ENCODE measurements around the gene RRBP1. TPM values are rescaled to one million over a fixed set of nuclear protein-coding genes. Genes with fewer than 3 reads are reported as not detected.

RRBP1 gene
- total RNA-seq, 1 donor from 2014 or later: 459 TPM

GRCh38 chr20:17657079-17657825 lies 24.8 kb downstream of the RRBP1 start:
- peaks cover 48% of the 10 kb centered on the region for H3K36me3 Mint-ChIP-seq (ENCODE audit: low read depth)
- no peak for DNase-seq (ENCODE audit: low spot score)
- no peak for TF ChIP-seq CTCF (IDR thresholded peaks at IDR 0.05)
- H3K9me3 Mint-ChIP-seq (ENCODE audit: low read depth): peaks cover 8% of the 10 kb centered on the region
- peak overlapping the region; percentile 94 for H3K27ac Mint-ChIP-seq (ENCODE audit: unreplicated experiment)
- no peaks in the 10 kb centered on the region for H3K27me3 Mint-ChIP-seq (ENCODE audit: low read depth)
- peaks cover 78% of the 10 kb centered on the region for H3K4me1 Mint-ChIP-seq (ENCODE audit: low read depth)
- H3K4me3 Mint-ChIP-seq (ENCODE audit: unreplicated experiment): no peak overlapping the region

- no peak for TF ChIP-seq CTCF (IDR thresholded peaks at IDR 0.05)
- H3K36me3 Mint-ChIP-seq (ENCODE audit: low read depth): peaks cover 48% of the 10 kb centered on the region
- no peak for DNase-seq (ENCODE audit: low spot score)
These were observed 26.1 kb downstream of the RRBP1 start for GRCh38 chr20:17655865-17656479.

GRCh38 chr20:17655286-17655651 lies 26.8 kb downstream of the RRBP1 start:
- Mint-ChIP-seq H3K4me1 (ENCODE audit: low read depth) (peaks cover 75% of the 10 kb centered on the region), H3K9me3 (ENCODE audit: low read depth) (peaks cover 5% of the 10 kb centered on the region), H3K27me3 (ENCODE audit: low read depth) (no peaks in the 10 kb centered on the region), H3K36me3 (ENCODE audit: low read depth) (peaks cover 41% of the 10 kb centered on the region), H3K4me3 (ENCODE audit: unreplicated experiment) (no peak overlapping the region), H3K27ac (ENCODE audit: unreplicated experiment) (peak overlapping the region; percentile 89)
- TF ChIP-seq CTCF (IDR thresholded peaks at IDR 0.05): peak; percentile 44
- DNase-seq (ENCODE audit: low spot score): no peak

More at GRCh38 chr20:17655865-17656479, 26.1 kb downstream of the RRBP1 start:
- no peak overlapping the region for H3K4me3 Mint-ChIP-seq (ENCODE audit: unreplicated experiment)
- H3K27me3 Mint-ChIP-seq (ENCODE audit: low read depth): no peaks in the 10 kb centered on the region
- H3K4me1 Mint-ChIP-seq (ENCODE audit: low read depth): peaks cover 75% of the 10 kb centered on the region
- peaks cover 8% of the 10 kb centered on the region for H3K9me3 Mint-ChIP-seq (ENCODE audit: low read depth)
- H3K27ac Mint-ChIP-seq (ENCODE audit: unreplicated experiment): peak overlapping the region; percentile 19

- TF ChIP-seq CTCF (IDR thresholded peaks at IDR 0.05): peak; percentile 95
- H3K9me3 Mint-ChIP-seq (ENCODE audit: low read depth): peaks cover 3% of the 10 kb centered on the region
- H3K36me3 Mint-ChIP-seq (ENCODE audit: low read depth): peaks cover 36% of the 10 kb centered on the region
- H3K4me1 Mint-ChIP-seq (ENCODE audit: low read depth): peaks cover 75% of the 10 kb centered on the region
- H3K4me3 Mint-ChIP-seq (ENCODE audit: unreplicated experiment): no peak overlapping the region
- H3K27me3 Mint-ChIP-seq (ENCODE audit: low read depth): no peaks in the 10 kb centered on the region
- DNase-seq (ENCODE audit: low spot score): no peak
- peak overlapping the region; percentile 89 for H3K27ac Mint-ChIP-seq (ENCODE audit: unreplicated experiment)
These were observed 27.3 kb downstream of the RRBP1 start for GRCh38 chr20:17654649-17655285.

- Mint-ChIP-seq H3K4me3 (ENCODE audit: unreplicated experiment) (no peak overlapping the region), H3K36me3 (ENCODE audit: low read depth) (peaks cover 35% of the 10 kb centered on the region), H3K9me3 (ENCODE audit: low read depth) (peaks cover 3% of the 10 kb centered on the region), H3K27ac (ENCODE audit: unreplicated experiment) (peak overlapping the region; percentile 89), H3K4me1 (ENCODE audit: low read depth) (peaks cover 80% of the 10 kb centered on the region), H3K27me3 (ENCODE audit: low read depth) (no peaks in the 10 kb centered on the region)
- TF ChIP-seq CTCF (IDR thresholded peaks at IDR 0.05): no peak
- DNase-seq (ENCODE audit: low spot score): no peak
These were observed 28.0 kb downstream of the RRBP1 start for GRCh38 chr20:17653835-17654648.
